Stomach (tissue), 9 donors: ENCODE data around the gene INSR. TPM values are rescaled to one million over a fixed set of nuclear protein-coding genes. Genes with fewer than 3 reads are reported as not detected.

Experiments used
- DNase-seq, 2 donors: peaks; one replicate each; pipeline versions ENCODE4 v3.0.0 to v3.0.0-alpha.2; 2013 to 2019
- H3K27ac ChIP-seq, 5 donors: fragments of 200-600 bp in 4 of 5; sonication (generic) in 4 of 5; one replicate each; pipeline ENCODE4 v1.5.1; 2013 to 2019; ENCODE audit warnings: mild to moderate bottlenecking in 1 of 5, moderate library complexity in 1 of 5
- H3K27me3 ChIP-seq, 3 donors: fragments of 200-600 bp; sonication (generic); one replicate each; pipeline ENCODE4 v1.5.1; 2017 to 2019; ENCODE audit warnings: mixed run types in 1 of 3
- H3K36me3 ChIP-seq, 4 donors: fragments of 200-600 bp; sonication (generic); 1 replicate in 3 of 4; 2 replicates in 1 of 4; pipeline ENCODE4 v1.5.1; 2016 to 2019
- H3K4me1 ChIP-seq, 4 donors: fragments of 200-600 bp; sonication (generic); one replicate each; pipeline ENCODE4 v1.5.1; 2016 to 2019
- H3K4me3 ChIP-seq, 4 donors: fragments of 200-600 bp; sonication (generic) in 3 of 4; one replicate each; pipeline ENCODE4 v1.5.1; 2016 to 2019; ENCODE audit warnings: mild to moderate bottlenecking in 1 of 4
- H3K9me3 ChIP-seq, 4 donors: fragments of 200-600 bp; sonication (generic); one replicate each; pipeline ENCODE4 v1.5.1; 2016 to 2019
- EP300 ChIP-seq: sonication (generic); formaldehyde crosslinking; IDR thresholded peaks from one replicate; pipeline ENCODE4 v1.6.1; 2017; ENCODE audit warnings: antibody characterized with exemption
- POLR2A ChIP-seq, 4 donors: fragments of 450-650 bp; IDR thresholded peaks; one replicate each; pipeline ENCODE4 v1.6.1; 2016; ENCODE audit warnings: antibody characterized with exemption in 4 of 4, control low read depth in 2 of 4, mild to moderate bottlenecking in 1 of 4, moderate library complexity in 1 of 4
- POLR2AphosphoS5 ChIP-seq, 3 donors: sonication (generic); formaldehyde crosslinking; IDR thresholded peaks; one replicate each; pipeline ENCODE4 v1.6.1; 2016; ENCODE audit warnings: antibody characterized with exemption in 3 of 3
- WGBS, 5 donors: extraction: QIAGEN DNeasy Blood & Tissue Kit in 3 of 5; methylation state at CpG; one replicate each; pipeline versions ENCODE4 v1.1.5 to v1.1.7; 2013 to 2018; 5-methylcytosine and 5-hydroxymethylcytosine counted together
- intact Hi-C: fragments of 100-400 bp; cut with DNase I; formaldehyde crosslinking; loops from one replicate; pipeline ENCODE4 v1.15.1; 2023; ENCODE audit warnings: low total_unique reads
- polyA plus RNA-seq, 3 donors: library from polyadenylated mRNA; stranded (reverse); fragments of 200-250 nt; gene quantifications; one replicate each; pipeline ENCODE4 v1.2.3, GENCODE V29; 2013
- total RNA-seq, 5 donors: library from RNA; depleted of rRNA; stranded (reverse); fragments of >200 nt; gene quantifications; one replicate each; pipeline versions ENCODE4 v1.1.0 to v1.2.3, GENCODE V29; 2014 to 2016
- TF ChIP-seq, protein P1 (sequence below), 7 experiments: fragments of 450-650 bp in 4 of 7; fragments of 200-600 bp in 3 of 7; sonication (generic) in 3 of 7; IDR thresholded peaks; one replicate each; pipeline ENCODE4 v1.5.1; 2016 to 2019; ENCODE audit warnings: antibody characterized with exemption in 7 of 7, control low read depth in 2 of 7, mild to moderate bottlenecking in 1 of 7
- donor health status: healthy with polysubstance abuse.
- donor health status: Bipolar disorder and iron deficiency.
- donor health status: healthy.

INSR gene
- total and polyA plus RNA-seq, 8 donors: 4.4 to 513 (median 66.4) TPM

DNA sequence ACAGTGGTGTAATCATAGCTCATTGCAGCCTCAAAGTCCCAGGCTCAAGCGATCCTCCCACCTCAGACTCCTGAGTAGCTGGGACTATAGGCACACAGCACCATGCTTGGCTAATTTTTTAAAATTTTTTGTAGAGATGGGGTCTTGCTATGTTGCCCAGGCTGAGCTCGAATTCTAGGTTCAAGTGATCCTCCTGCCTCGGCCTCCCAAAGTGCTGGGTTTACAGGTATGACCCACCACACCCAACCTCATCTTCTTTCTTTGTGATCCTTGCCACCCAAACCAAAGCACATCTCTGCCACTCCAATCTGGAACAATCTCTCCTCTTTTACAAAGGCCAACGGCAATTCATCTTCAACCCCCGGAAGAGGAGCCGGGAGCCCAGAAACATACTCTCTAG is 38.6 kb downstream of the INSR start:
- Histone ChIP-seq H3K4me1 (peaks cover 20 to 71% (median 41%) of the 10 kb centered on the region in 4 donors), H3K9me3 (no peaks in the 10 kb centered on the region), H3K4me3 (no peak overlapping the region), H3K27ac (no peak overlapping the region), H3K36me3 (no peaks in the 10 kb centered on the region), H3K27me3 (no peaks in the 10 kb centered on the region)
- 85 to 98% (median 95%) methylated on average over 6 of the region's 6 CpGs for WGBS, 5 donors
- TF ChIP-seq EP300 (no peak), POLR2AphosphoS5 (IDR thresholded peaks at IDR 0.05) (no peak), POLR2A (IDR thresholded peaks at IDR 0.05) (no peak)
- TF ChIP-seq, protein P1, sequence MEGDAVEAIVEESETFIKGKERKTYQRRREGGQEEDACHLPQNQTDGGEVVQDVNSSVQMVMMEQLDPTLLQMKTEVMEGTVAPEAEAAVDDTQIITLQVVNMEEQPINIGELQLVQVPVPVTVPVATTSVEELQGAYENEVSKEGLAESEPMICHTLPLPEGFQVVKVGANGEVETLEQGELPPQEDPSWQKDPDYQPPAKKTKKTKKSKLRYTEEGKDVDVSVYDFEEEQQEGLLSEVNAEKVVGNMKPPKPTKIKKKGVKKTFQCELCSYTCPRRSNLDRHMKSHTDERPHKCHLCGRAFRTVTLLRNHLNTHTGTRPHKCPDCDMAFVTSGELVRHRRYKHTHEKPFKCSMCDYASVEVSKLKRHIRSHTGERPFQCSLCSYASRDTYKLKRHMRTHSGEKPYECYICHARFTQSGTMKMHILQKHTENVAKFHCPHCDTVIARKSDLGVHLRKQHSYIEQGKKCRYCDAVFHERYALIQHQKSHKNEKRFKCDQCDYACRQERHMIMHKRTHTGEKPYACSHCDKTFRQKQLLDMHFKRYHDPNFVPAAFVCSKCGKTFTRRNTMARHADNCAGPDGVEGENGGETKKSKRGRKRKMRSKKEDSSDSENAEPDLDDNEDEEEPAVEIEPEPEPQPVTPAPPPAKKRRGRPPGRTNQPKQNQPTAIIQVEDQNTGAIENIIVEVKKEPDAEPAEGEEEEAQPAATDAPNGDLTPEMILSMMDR (IDR thresholded peaks at IDR 0.05): no peak
- no peak for DNase-seq
- intact Hi-C loops: no loop called here

DNA sequence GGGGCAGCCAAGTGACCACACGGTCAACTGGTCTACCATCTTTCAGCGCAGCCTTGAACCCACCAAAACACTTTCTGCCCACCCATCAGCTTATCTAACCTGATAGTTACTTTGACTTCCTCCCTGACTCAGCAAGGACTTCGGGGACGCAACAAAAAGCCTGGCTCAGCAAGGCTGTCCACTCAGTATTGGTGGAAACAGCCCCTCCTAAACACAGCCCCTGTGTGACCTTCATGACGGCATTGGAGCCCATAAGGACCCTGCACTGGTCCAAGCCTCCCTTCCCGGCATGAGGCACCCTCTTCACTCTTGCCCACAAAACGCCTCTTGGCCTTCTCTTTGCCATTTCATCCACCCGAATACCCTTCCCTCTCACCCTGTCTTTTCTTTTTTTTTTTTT is 39.1 kb downstream of the INSR start:
- no peak overlapping the region for H3K4me3 ChIP-seq
- intact Hi-C loops: no loop called here
- DNase-seq: peak in 1 of 2 donors; percentile 17
- 80 to 86% (median 83%) methylated on average over 8 of the region's 8 CpGs for WGBS, 5 donors
- H3K27me3 ChIP-seq: no peaks in the 10 kb centered on the region
- peak overlapping the region in 1 of 5 donors; percentile 17 for H3K27ac ChIP-seq
- H3K36me3 ChIP-seq: no peaks in the 10 kb centered on the region
- TF ChIP-seq, protein P1 (IDR thresholded peaks at IDR 0.05): no peak
- TF ChIP-seq POLR2A (IDR thresholded peaks at IDR 0.05) (no peak), EP300 (no peak), POLR2AphosphoS5 (IDR thresholded peaks at IDR 0.05) (no peak)
- peaks cover 20 to 71% (median 42%) of the 10 kb centered on the region in 4 donors for H3K4me1 ChIP-seq
- H3K9me3 ChIP-seq: no peaks in the 10 kb centered on the region

DNA sequence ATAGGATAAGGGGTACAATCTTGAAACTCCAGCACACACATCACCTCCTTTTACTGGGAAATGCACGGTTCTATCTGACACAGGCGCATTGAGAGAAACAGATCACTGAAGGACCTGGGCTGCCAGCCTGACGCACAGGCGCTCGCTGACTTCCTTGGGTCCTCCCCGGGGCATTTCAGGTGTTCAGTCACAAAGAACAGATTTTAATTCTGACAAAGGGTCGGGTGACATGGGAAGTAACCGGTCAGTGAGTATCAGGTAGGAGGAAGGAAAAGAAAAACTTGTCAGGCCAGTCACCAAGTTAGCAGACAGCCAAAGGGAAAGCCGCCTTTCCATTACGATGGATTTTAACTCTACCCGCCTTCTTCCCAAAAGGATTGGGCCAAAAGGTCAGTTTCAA is 39.6 kb downstream of the INSR start:
- H3K4me1 ChIP-seq: peaks cover 20 to 68% (median 41%) of the 10 kb centered on the region in 4 donors
- H3K36me3 ChIP-seq: no peaks in the 10 kb centered on the region
- TF ChIP-seq, protein P1 (IDR thresholded peaks at IDR 0.05): no peak
- TF ChIP-seq POLR2AphosphoS5 (IDR thresholded peaks at IDR 0.05) (no peak), EP300 (no peak), POLR2A (IDR thresholded peaks at IDR 0.05) (no peak)
- WGBS, 5 donors: 50 to 65% (median 53%) methylated on average over 11 of the region's 11 CpGs
- no peak overlapping the region for H3K4me3 ChIP-seq
- no peaks in the 10 kb centered on the region for H3K27me3 ChIP-seq
- H3K9me3 ChIP-seq: no peaks in the 10 kb centered on the region
- intact Hi-C loops: no loop called here
- peak overlapping the region in 2 of 5 donors; percentile 17 to 24 for H3K27ac ChIP-seq
- DNase-seq: peak in 1 of 2 donors; percentile 22

DNA sequence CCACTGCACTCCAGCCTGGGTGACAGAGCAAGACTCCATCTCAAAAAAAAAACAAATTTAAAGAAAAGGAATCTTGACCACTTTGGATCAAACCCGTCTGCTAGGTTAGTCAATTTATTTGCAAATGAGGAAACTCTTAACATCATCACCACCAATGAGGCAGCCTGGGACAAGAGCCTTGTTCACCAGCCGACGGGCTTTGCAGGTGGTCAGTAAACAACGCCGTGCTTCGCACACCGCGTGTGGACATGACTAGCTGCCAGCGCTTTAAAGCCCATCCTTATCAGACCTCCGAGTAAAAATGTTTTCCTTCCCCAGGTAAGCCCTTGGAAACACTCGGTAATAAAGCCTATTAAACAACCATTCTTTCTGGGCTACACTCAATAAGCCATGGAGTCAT is 41.9 kb downstream of the INSR start:
- Histone ChIP-seq H3K36me3 (no peaks in the 10 kb centered on the region), H3K27me3 (no peaks in the 10 kb centered on the region), H3K27ac (no peak overlapping the region), H3K9me3 (no peaks in the 10 kb centered on the region), H3K4me1 (peaks cover 7 to 46% (median 25%) of the 10 kb centered on the region in 4 donors), H3K4me3 (no peak overlapping the region)
- WGBS, 5 donors: 73 to 89% (median 78%) methylated on average over 11 of the region's 11 CpGs
- intact Hi-C loops: no loop called here
- DNase-seq: no peak
- TF ChIP-seq, protein P1 (IDR thresholded peaks at IDR 0.05): no peak
- TF ChIP-seq POLR2AphosphoS5 (IDR thresholded peaks at IDR 0.05) (no peak), POLR2A (IDR thresholded peaks at IDR 0.05) (no peak), EP300 (no peak)
